ENCODE measurements around the gene DBR1.

Gene DBR1

DNA sequence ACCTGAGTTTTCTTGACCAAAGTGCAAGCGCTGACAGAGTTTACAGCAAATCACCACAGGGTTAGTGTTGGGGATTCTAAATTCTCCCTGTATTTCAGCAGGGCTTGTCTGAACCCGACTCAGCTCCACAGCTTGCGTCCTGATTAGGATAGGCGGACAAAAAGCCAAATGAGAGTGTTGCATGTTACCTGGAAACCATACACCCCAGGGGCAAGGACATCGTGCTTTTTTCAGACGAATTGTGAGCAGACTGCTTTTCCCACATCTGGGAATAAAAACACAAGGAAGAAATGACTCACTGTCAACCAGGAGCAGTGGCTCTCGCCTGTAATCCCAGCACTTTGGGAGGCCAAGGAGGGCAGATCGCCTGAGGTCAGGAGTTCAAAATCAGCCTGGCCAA, 62.4 kb downstream of the DBR1 start:
- no peak for TF ChIP-seq TAF1 (IDR thresholded peaks at IDR 0.05; ENCODE audit: borderline replicate concordance, insufficient read depth, low read length)
- no peak for TF ChIP-seq SIN3A (IDR thresholded peaks at IDR 0.05; ENCODE audit: borderline replicate concordance, insufficient read depth, low read length)
- TF ChIP-seq POLR2AphosphoS5 (IDR thresholded peaks at IDR 0.05; ENCODE audit: low read depth, low read length), result no peak
- TF ChIP-seq FOXP2 (optimal IDR thresholded peaks at IDR 0.05; ENCODE audit: borderline replicate concordance, extremely low read depth, extremely low read length, insufficient read depth), result no peak
- TF ChIP-seq, protein P1, sequence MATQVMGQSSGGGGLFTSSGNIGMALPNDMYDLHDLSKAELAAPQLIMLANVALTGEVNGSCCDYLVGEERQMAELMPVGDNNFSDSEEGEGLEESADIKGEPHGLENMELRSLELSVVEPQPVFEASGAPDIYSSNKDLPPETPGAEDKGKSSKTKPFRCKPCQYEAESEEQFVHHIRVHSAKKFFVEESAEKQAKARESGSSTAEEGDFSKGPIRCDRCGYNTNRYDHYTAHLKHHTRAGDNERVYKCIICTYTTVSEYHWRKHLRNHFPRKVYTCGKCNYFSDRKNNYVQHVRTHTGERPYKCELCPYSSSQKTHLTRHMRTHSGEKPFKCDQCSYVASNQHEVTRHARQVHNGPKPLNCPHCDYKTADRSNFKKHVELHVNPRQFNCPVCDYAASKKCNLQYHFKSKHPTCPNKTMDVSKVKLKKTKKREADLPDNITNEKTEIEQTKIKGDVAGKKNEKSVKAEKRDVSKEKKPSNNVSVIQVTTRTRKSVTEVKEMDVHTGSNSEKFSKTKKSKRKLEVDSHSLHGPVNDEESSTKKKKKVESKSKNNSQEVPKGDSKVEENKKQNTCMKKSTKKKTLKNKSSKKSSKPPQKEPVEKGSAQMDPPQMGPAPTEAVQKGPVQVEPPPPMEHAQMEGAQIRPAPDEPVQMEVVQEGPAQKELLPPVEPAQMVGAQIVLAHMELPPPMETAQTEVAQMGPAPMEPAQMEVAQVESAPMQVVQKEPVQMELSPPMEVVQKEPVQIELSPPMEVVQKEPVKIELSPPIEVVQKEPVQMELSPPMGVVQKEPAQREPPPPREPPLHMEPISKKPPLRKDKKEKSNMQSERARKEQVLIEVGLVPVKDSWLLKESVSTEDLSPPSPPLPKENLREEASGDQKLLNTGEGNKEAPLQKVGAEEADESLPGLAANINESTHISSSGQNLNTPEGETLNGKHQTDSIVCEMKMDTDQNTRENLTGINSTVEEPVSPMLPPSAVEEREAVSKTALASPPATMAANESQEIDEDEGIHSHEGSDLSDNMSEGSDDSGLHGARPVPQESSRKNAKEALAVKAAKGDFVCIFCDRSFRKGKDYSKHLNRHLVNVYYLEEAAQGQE (IDR thresholded peaks at IDR 0.05; ENCODE audit: insufficient read depth in 1 of 2, low read depth in 2 of 2, low read length in 2 of 2), result no peak

Data from PFSK-1 (cell line).